ENCODE measurements around the gene SVEP1.
"Not testable (repeated sequence)": the region's sequence is repeated elsewhere in the genome, so short reads cannot be mapped to it uniquely, and the experiment has no call there.

SVEP1 gene

GRCh38 chr9:110358992-110359391 lies 220.5 kb downstream of the SVEP1 start:
- not testable (repeated sequence) for DNase-seq (ENCODE audit: low read depth)

- no peak for DNase-seq (ENCODE audit: low read depth)
Observed at GRCh38 chr9:110357505-110357904, 222.0 kb downstream of the SVEP1 start.

GRCh38 chr9:110356639-110357395 lies 222.7 kb downstream of the SVEP1 start:
- DNase-seq (ENCODE audit: low read depth): no peak

GRCh38 chr9:110355911-110356310 lies 223.6 kb downstream of the SVEP1 start:
- DNase-seq (ENCODE audit: low read depth): no peak

GRCh38 chr9:110351009-110351467 lies 228.5 kb downstream of the SVEP1 start:
- no peak for DNase-seq (ENCODE audit: low read depth)

- no peak for DNase-seq (ENCODE audit: low read depth)
Observed at GRCh38 chr9:110346325-110346724, 233.2 kb downstream of the SVEP1 start.

GRCh38 chr9:110344821-110345220 lies 234.7 kb downstream of the SVEP1 start:
- DNase-seq (ENCODE audit: low read depth): no peak

- no peak for DNase-seq (ENCODE audit: low read depth)
Observed at GRCh38 chr9:110343551-110343950, 236.0 kb downstream of the SVEP1 start.

GRCh38 chr9:110340306-110340705 lies 239.2 kb downstream of the SVEP1 start:
- no peak for DNase-seq (ENCODE audit: low read depth)

GRCh38 chr9:110338143-110338542 lies 241.4 kb downstream of the SVEP1 start:
- no peak for DNase-seq (ENCODE audit: low read depth)

GRCh38 chr9:110337727-110338126 lies 241.8 kb downstream of the SVEP1 start, which contains the start of gene TXNDC8:
Gene TXNDC8, minus strand, starts transcription at chr9:110337863.
- DNase-seq (ENCODE audit: low read depth): no peak

GRCh38 chr9:110336363-110336762 lies 243.2 kb downstream of the SVEP1 start:
- no peak for DNase-seq (ENCODE audit: low read depth)

- DNase-seq (ENCODE audit: low read depth): no peak
Observed at GRCh38 chr9:110334871-110335270, 244.7 kb downstream of the SVEP1 start.

GRCh38 chr9:110334183-110334582 lies 245.4 kb downstream of the SVEP1 start:
- no peak for DNase-seq (ENCODE audit: low read depth)

- no peak for DNase-seq (ENCODE audit: low read depth)
Observed at GRCh38 chr9:110332766-110333165, 246.8 kb downstream of the SVEP1 start.

GRCh38 chr9:110330484-110331105 lies 248.9 kb downstream of the SVEP1 start:
- no peak for DNase-seq (ENCODE audit: low read depth)

GRCh38 chr9:110329639-110330230 lies 249.8 kb downstream of the SVEP1 start:
- DNase-seq (ENCODE audit: low read depth): no peak

GRCh38 chr9:110328763-110329162 lies 250.8 kb downstream of the SVEP1 start:
- DNase-seq (ENCODE audit: low read depth): no peak

- no peak for DNase-seq (ENCODE audit: low read depth)
Observed at GRCh38 chr9:110327716-110328115, 251.8 kb downstream of the SVEP1 start.

GRCh38 chr9:110323818-110324217 lies 255.7 kb downstream of the SVEP1 start:
- no peak for DNase-seq (ENCODE audit: low read depth)

GRCh38 chr9:110320651-110321445 lies 258.7 kb downstream of the SVEP1 start:
- no peak for DNase-seq (ENCODE audit: low read depth)

- DNase-seq (ENCODE audit: low read depth): no peak
Observed at GRCh38 chr9:110319781-110320492, 259.6 kb downstream of the SVEP1 start.
